Measurements from ENCODE around the gene GPR149.
A peak's percentile ranks its signal among the peaks of the same experiment; 100 is the strongest.

The GPR149 gene

GRCh38 chr3:154345422-154346122 lies 84.4 kb downstream of the GPR149 start:
- no peak for DNase-seq (ENCODE audit: low read depth)

GRCh38 chr3:154338570-154338969 lies 91.4 kb downstream of the GPR149 start:
- no peak for DNase-seq (ENCODE audit: low read depth)

GRCh38 chr3:154338008-154338407 lies 92.0 kb downstream of the GPR149 start:
- no peak for DNase-seq (ENCODE audit: low read depth)

- DNase-seq (ENCODE audit: low read depth), result no peak
These were observed 95.0 kb downstream of the GPR149 start for GRCh38 chr3:154334973-154335420.

- no peak for DNase-seq (ENCODE audit: low read depth)
These were observed 102.1 kb downstream of the GPR149 start for GRCh38 chr3:154327871-154328270.

GRCh38 chr3:154324919-154325318 lies 105.1 kb downstream of the GPR149 start:
- no peak for DNase-seq (ENCODE audit: low read depth)

- peak; percentile 76 for DNase-seq (ENCODE audit: low read depth)
These were observed 105.9 kb downstream of the GPR149 start, which contains the start of gene DHX36 for GRCh38 chr3:154323891-154324738. Gene DHX36, minus strand, starts transcription at chr3:154324487. Its CDS starts 71 bp downstream, at chr3:154324416.

- DNase-seq (ENCODE audit: low read depth), result no peak
These were observed 112.8 kb downstream of the GPR149 start for GRCh38 chr3:154316974-154317767.

- DNase-seq (ENCODE audit: low read depth), result no peak
These were observed 115.8 kb downstream of the GPR149 start for GRCh38 chr3:154314152-154314551.

- no peak for DNase-seq (ENCODE audit: low read depth)
These were observed 119.2 kb downstream of the GPR149 start for GRCh38 chr3:154310840-154311239.

GRCh38 chr3:154307363-154307762 lies 122.6 kb downstream of the GPR149 start:
- no peak for DNase-seq (ENCODE audit: low read depth)

GRCh38 chr3:154304936-154305335 lies 125.1 kb downstream of the GPR149 start:
- no peak for DNase-seq (ENCODE audit: low read depth)

GRCh38 chr3:154304116-154304786 lies 125.7 kb downstream of the GPR149 start:
- DNase-seq (ENCODE audit: low read depth), result no peak

GRCh38 chr3:154301561-154301960 lies 128.4 kb downstream of the GPR149 start:
- no peak for DNase-seq (ENCODE audit: low read depth)

- no peak for DNase-seq (ENCODE audit: low read depth)
These were observed 136.0 kb downstream of the GPR149 start for GRCh38 chr3:154294016-154294415.

GRCh38 chr3:154290187-154290586 lies 139.8 kb downstream of the GPR149 start:
- DNase-seq (ENCODE audit: low read depth), result no peak
